Activated T-helper 9 cell treated with anti-CD3 and anti-CD28 coated beads, Interleukin-2, amount 50 U/mL, for 16 hours (primary cell): ENCODE measurements around the gene ARHGEF10L.

Experiments
- DNase-seq: peaks from one replicate; pipeline ENCODE4 v3.0.0-alpha.2; 2020; ENCODE audit warnings: low read depth

ARHGEF10L gene

GRCh38 chr1:17568014-17568900, 28.8 kb downstream of the ARHGEF10L start:
- DNase-seq, result no peak

GRCh38 chr1:17569200-17570139, 30.0 kb downstream of the ARHGEF10L start:
- no peak for DNase-seq

- no peak for DNase-seq
These were observed 30.7 kb downstream of the ARHGEF10L start for GRCh38 chr1:17570228-17570627.

GRCh38 chr1:17572264-17572985, 32.9 kb downstream of the ARHGEF10L start:
- DNase-seq, result no peak

- DNase-seq, result no peak
These were observed 34.1 kb downstream of the ARHGEF10L start for GRCh38 chr1:17573518-17574041.

- no peak for DNase-seq
These were observed 35.0 kb downstream of the ARHGEF10L start for GRCh38 chr1:17574516-17574915.

- DNase-seq, result no peak
These were observed 36.5 kb downstream of the ARHGEF10L start for GRCh38 chr1:17575797-17576518.

GRCh38 chr1:17576519-17576853, 37.0 kb downstream of the ARHGEF10L start:
- DNase-seq, result no peak

GRCh38 chr1:17577907-17578297, 38.4 kb downstream of the ARHGEF10L start:
- DNase-seq, result no peak

- DNase-seq, result no peak
These were observed 40.7 kb downstream of the ARHGEF10L start for GRCh38 chr1:17579951-17580939.

GRCh38 chr1:17581389-17582123, 42.1 kb downstream of the ARHGEF10L start:
- no peak for DNase-seq

GRCh38 chr1:17582124-17582774, 42.8 kb downstream of the ARHGEF10L start:
- no peak for DNase-seq

GRCh38 chr1:17584539-17584938, 45.0 kb downstream of the ARHGEF10L start:
- DNase-seq, result no peak

- no peak for DNase-seq
These were observed 45.9 kb downstream of the ARHGEF10L start for GRCh38 chr1:17585266-17585987.

- DNase-seq, result no peak
These were observed 46.9 kb downstream of the ARHGEF10L start for GRCh38 chr1:17586172-17586964.

- DNase-seq, result no peak
These were observed 48.2 kb downstream of the ARHGEF10L start for GRCh38 chr1:17587693-17588047.
